Tibial nerve (tissue), 3 donors: ENCODE results near the gene CAMKMT.

Experiments used
- CTCF ChIP-seq, 5 experiments: fragments of 200-600 bp in 3 of 5; fragments of 450-650 bp in 2 of 5; sonication (generic) in 3 of 5; IDR thresholded peaks; one replicate each; pipeline ENCODE4 v1.5.1; 2016 to 2019; ENCODE audit warnings: antibody characterized with exemption in 5 of 5, mild to moderate bottlenecking in 3 of 5, moderate library complexity in 2 of 5
- POLR2A ChIP-seq, 2 donors: fragments of 450-650 bp; IDR thresholded peaks; one replicate each; pipeline ENCODE4 v1.6.1; 2017; ENCODE audit warnings: antibody characterized with exemption in 2 of 2, mild to moderate bottlenecking in 2 of 2, moderate library complexity in 2 of 2

- TF ChIP-seq CTCF (IDR thresholded peaks at IDR 0.05) (no peak), POLR2A (IDR thresholded peaks at IDR 0.05) (no peak)
Measured at GRCh38 chr2:44672431-44672830, 310.7 kb downstream of the CAMKMT start.
